Left ventricle myocardium inferior (tissue), 1 donor: ENCODE measurements around the gene BTBD9. TPM values are rescaled to one million over a fixed set of nuclear protein-coding genes. Genes with fewer than 3 reads are reported as not detected.
"Not testable (repeated sequence)": the region's sequence is repeated elsewhere in the genome, so short reads cannot be mapped to it uniquely, and the experiment has no call there.

Experiments
- DNase-seq: peaks from one replicate; pipeline ENCODE4 v3.0.0-alpha.2; 2020
- H3K27ac ChIP-seq: fragments of 200-600 bp; replicated peaks from 2 replicates; pipeline ENCODE4 v1.8.0; 2021
- H3K27me3 ChIP-seq: fragments of 200-600 bp; 2 replicates; pipeline ENCODE4 v1.8.0; 2021; ENCODE audit warnings: low read depth
- H3K36me3 ChIP-seq: fragments of 200-600 bp; 2 replicates; pipeline ENCODE4 v1.8.0; 2021
- H3K4me1 ChIP-seq: fragments of 200-600 bp; 2 replicates; pipeline ENCODE4 v1.8.0; 2021
- H3K4me3 ChIP-seq: fragments of 200-600 bp; 2 replicates; pipeline ENCODE4 v1.8.0; 2021; ENCODE audit warnings: mild to moderate bottlenecking, moderate library complexity
- H3K9me3 ChIP-seq: fragments of 200-600 bp; replicated peaks from 2 replicates; pipeline ENCODE4 v1.8.0; 2021
- CTCF ChIP-seq: fragments of 200-600 bp; IDR thresholded peaks from 2 replicates; pipeline ENCODE4 v1.8.0; 2021; ENCODE audit warnings: antibody characterized with exemption, mild to moderate bottlenecking, borderline replicate concordance
- intact Hi-C: fragments of 100-400 bp; cut with micrococcal nuclease; formaldehyde crosslinking; loops from one replicate; pipeline ENCODE4 v1.11.0; 2022
- total RNA-seq: library from RNA; stranded (reverse); fragmentation: NEBNext Ultra II Directional; extraction: Animal tissue kit (Norgen Biotek cat#: 25700); gene quantifications from one replicate; pipeline ENCODE4 v1.2.1, GENCODE V29; 2021
- donor health status: DM: no; HTN: yes; CAD: no; lungs with severe emphysema.

The BTBD9 gene
- total RNA-seq, 1 donor from 2014 or later: 16.5 TPM

- no peaks in the 10 kb centered on the region for H3K36me3 ChIP-seq
- no peak for TF ChIP-seq CTCF
- no peaks in the 10 kb centered on the region for H3K9me3 ChIP-seq
- no peak overlapping the region for H3K4me3 ChIP-seq
- no peaks in the 10 kb centered on the region for H3K27me3 ChIP-seq
- intact Hi-C loops: no loop called here
- no peak for DNase-seq
- peaks cover 38% of the 10 kb centered on the region for H3K4me1 ChIP-seq
- peak overlapping the region; percentile 60 for H3K27ac ChIP-seq
These were observed 505.6 kb downstream of the BTBD9 start for GRCh38 chr6:38133932-38134703.

GRCh38 chr6:38131527-38131965, 508.2 kb downstream of the BTBD9 start:
- intact Hi-C loops: no loop called here
- peaks cover 48% of the 10 kb centered on the region for H3K4me1 ChIP-seq
- H3K4me3 ChIP-seq: no peak overlapping the region
- TF ChIP-seq CTCF: no peak
- H3K9me3 ChIP-seq: no peaks in the 10 kb centered on the region
- H3K36me3 ChIP-seq: no peaks in the 10 kb centered on the region
- DNase-seq: no peak
- H3K27ac ChIP-seq: no peak overlapping the region
- H3K27me3 ChIP-seq: no peaks in the 10 kb centered on the region

- H3K9me3 ChIP-seq: no peaks in the 10 kb centered on the region
- no peaks in the 10 kb centered on the region for H3K27me3 ChIP-seq
- peaks cover 7% of the 10 kb centered on the region for H3K36me3 ChIP-seq
- H3K27ac ChIP-seq: no peak overlapping the region
- H3K4me3 ChIP-seq: no peak overlapping the region
- intact Hi-C loops: no loop called here
- no peak for DNase-seq
- TF ChIP-seq CTCF: no peak
- H3K4me1 ChIP-seq: peaks cover 27% of the 10 kb centered on the region
These were observed 512.4 kb downstream of the BTBD9 start for GRCh38 chr6:38127284-38127683.

- H3K4me3 ChIP-seq, DNase-seq, H3K27me3 ChIP-seq, H3K9me3 ChIP-seq, intact Hi-C loops, H3K4me1 ChIP-seq, H3K27ac ChIP-seq: not testable (repeated sequence)
- H3K36me3 ChIP-seq: peaks cover 10% of the 10 kb centered on the region
These were observed 515.4 kb downstream of the BTBD9 start for GRCh38 chr6:38124224-38124926.

GRCh38 chr6:38119516-38119915, 520.2 kb downstream of the BTBD9 start:
- no peaks in the 10 kb centered on the region for H3K27me3 ChIP-seq
- H3K36me3 ChIP-seq: peaks cover 13% of the 10 kb centered on the region
- no peaks in the 10 kb centered on the region for H3K9me3 ChIP-seq
- H3K4me3 ChIP-seq: no peak overlapping the region
- DNase-seq: no peak
- intact Hi-C loops: no loop called here
- no peak overlapping the region for H3K27ac ChIP-seq
- no peak for TF ChIP-seq CTCF
- peaks cover 6% of the 10 kb centered on the region for H3K4me1 ChIP-seq
